Rectal smooth muscle tissue (tissue), 1 donor: ENCODE data around the gene PLPP3.

Source experiments
- H3K27ac ChIP-seq: one replicate; pipeline ENCODE4 v1.7.0; 2013; ENCODE audit warnings: low read depth, low read length, inconsistent platforms
- H3K27me3 ChIP-seq: one replicate; pipeline ENCODE4 v1.7.0; 2013; ENCODE audit warnings: low read length; ENCODE audit not compliant: control insufficient read depth, insufficient read depth
- H3K36me3 ChIP-seq: one replicate; pipeline ENCODE4 v1.7.0; 2013; ENCODE audit warnings: low read length; ENCODE audit not compliant: control insufficient read depth, insufficient read depth
- H3K4me1 ChIP-seq: one replicate; pipeline ENCODE4 v1.7.0; 2013; ENCODE audit warnings: low read length; ENCODE audit not compliant: control insufficient read depth, insufficient read depth
- H3K4me3 ChIP-seq: one replicate; pipeline ENCODE4 v1.7.0; 2013; ENCODE audit warnings: low read length
- H3K9ac ChIP-seq: one replicate; pipeline ENCODE4 v1.7.0; 2013; ENCODE audit warnings: low read length

PLPP3 gene

DNA sequence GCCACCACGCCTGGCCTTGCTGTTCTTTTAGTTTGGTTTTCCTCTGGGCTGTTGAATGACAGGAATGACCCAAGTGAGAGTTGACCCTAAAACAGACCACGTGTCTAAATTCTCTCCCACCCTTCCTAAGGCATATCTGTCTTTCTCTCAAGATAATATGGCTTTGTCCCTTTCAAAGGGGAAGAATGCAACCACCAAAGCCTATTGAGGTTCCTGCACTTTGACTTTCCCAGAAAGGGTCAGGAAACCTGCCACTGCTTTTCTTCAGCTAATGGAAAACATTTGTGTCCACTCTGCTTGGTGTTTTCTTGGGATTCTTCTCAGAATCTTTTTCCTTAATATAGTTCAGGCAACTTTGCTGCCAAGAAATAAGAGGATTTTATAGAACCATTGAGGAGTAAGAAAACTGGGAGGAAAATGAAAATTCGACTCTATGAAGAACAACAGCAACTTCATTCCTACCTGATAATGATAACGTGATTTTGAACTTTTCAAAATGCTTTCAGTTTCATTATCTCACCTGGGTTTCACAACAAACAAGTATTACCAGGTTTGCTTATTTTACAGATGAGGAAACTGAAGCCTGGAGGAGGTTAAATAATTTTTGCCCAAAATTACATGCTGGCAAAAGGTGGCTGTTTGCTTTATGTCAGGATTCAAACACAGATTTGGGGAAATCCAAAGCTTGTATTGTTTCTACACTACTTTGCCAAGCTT is 6.9 kb downstream of the PLPP3 start:
- Histone ChIP-seq H3K9ac (no peak overlapping the region), H3K27me3 (no peaks in the 10 kb centered on the region), H3K27ac (no peak overlapping the region), H3K4me3 (no peak overlapping the region), H3K36me3 (no peaks in the 10 kb centered on the region), H3K4me1 (peaks cover 15% of the 10 kb centered on the region)

DNA sequence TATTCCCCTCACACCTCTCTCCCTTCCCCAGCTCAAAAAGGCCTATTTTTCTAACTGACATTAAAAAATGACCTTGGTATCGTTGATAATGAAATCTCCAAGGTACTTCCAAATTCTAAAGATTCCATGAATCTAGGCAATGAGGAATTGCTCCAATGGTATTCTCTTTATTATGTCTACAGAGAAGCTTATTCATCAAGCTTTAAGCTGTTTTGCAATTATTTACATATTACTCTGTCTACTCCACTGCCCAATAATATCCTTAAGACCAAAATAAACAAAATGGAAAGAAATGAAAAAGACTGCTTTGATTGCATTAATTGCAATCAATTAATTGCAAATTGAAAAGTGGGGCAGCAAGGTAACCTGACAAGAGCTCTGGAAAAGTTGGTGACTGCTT is 7.9 kb downstream of the PLPP3 start:
- no peak overlapping the region for H3K27ac ChIP-seq
- H3K4me1 ChIP-seq: peaks cover 8% of the 10 kb centered on the region
- H3K4me3 ChIP-seq: no peak overlapping the region
- no peak overlapping the region for H3K9ac ChIP-seq
- no peaks in the 10 kb centered on the region for H3K27me3 ChIP-seq
- no peaks in the 10 kb centered on the region for H3K36me3 ChIP-seq

DNA sequence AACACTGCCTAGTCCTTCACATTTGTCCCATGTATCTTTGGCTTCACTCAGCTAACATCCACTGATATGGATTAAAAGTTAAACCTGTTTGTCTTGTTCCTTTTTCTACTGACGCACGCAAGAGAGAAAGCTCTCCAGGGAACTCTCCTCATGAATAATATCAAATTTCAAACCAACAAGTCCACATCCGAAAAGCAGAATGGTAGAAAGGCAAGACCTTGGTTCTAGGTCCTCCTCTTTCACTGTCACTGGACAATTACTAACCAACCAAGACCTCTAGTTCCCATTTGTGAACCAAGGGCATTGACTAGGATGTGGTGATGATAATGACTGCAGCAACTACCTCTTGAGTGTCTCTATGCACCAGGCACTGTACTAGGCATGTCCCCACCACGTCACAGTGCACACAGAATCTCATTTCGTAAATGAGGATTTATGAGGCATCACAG is 8.4 kb downstream of the PLPP3 start:
- no peak overlapping the region for H3K9ac ChIP-seq
- no peaks in the 10 kb centered on the region for H3K36me3 ChIP-seq
- no peaks in the 10 kb centered on the region for H3K27me3 ChIP-seq
- peaks cover 8% of the 10 kb centered on the region for H3K4me1 ChIP-seq
- no peak overlapping the region for H3K4me3 ChIP-seq
- no peak overlapping the region for H3K27ac ChIP-seq

DNA sequence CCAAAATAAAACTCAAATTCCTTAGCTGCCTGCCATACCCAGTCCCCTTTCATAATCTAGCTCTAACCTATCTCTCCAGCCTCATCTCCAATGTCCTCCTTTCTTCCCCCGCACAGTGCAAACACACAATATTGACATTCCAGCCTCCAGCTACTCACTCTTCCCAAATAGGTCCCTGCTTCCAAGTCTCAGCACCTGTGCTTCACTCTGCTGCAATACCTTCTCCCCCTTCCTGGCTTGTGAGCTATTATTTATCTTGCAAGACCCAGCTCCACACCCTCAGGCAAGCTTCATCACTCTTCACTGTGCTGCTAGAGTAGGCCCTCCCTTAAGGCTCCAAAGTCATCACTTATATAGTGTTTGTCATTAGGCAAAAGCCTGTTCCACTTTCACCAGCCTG is 9.7 kb downstream of the PLPP3 start:
- no peak overlapping the region for H3K9ac ChIP-seq
- no peaks in the 10 kb centered on the region for H3K27me3 ChIP-seq
- H3K36me3 ChIP-seq: no peaks in the 10 kb centered on the region
- H3K4me3 ChIP-seq: no peak overlapping the region
- peaks cover 12% of the 10 kb centered on the region for H3K4me1 ChIP-seq
- no peak overlapping the region for H3K27ac ChIP-seq

GRCh38 chr1:56566994-56567393 is 12.4 kb downstream of the PLPP3 start:
- H3K27ac ChIP-seq: no peak overlapping the region
- no peaks in the 10 kb centered on the region for H3K27me3 ChIP-seq
- H3K36me3 ChIP-seq: no peaks in the 10 kb centered on the region
- H3K4me3 ChIP-seq: no peak overlapping the region
- H3K9ac ChIP-seq: no peak overlapping the region
- H3K4me1 ChIP-seq: peaks cover 3% of the 10 kb centered on the region

GRCh38 chr1:56566061-56566744 is 13.2 kb downstream of the PLPP3 start:
- H3K4me1 ChIP-seq: peaks cover 3% of the 10 kb centered on the region

GRCh38 chr1:56564615-56565014 is 14.7 kb downstream of the PLPP3 start:
- no peaks in the 10 kb centered on the region for H3K36me3 ChIP-seq
- H3K4me1 ChIP-seq: peaks cover 3% of the 10 kb centered on the region
- H3K9ac ChIP-seq: no peak overlapping the region
- H3K27me3 ChIP-seq: no peaks in the 10 kb centered on the region
- H3K27ac ChIP-seq: no peak overlapping the region
- no peak overlapping the region for H3K4me3 ChIP-seq

More at GRCh38 chr1:56566061-56566744, 13.2 kb downstream of the PLPP3 start:
- Histone ChIP-seq H3K9ac (no peak overlapping the region), H3K27me3 (no peaks in the 10 kb centered on the region), H3K27ac (no peak overlapping the region), H3K36me3 (no peaks in the 10 kb centered on the region), H3K4me3 (no peak overlapping the region)

GRCh38 chr1:56563568-56563967 is 15.8 kb downstream of the PLPP3 start:
- H3K9ac ChIP-seq: no peak overlapping the region
- H3K27ac ChIP-seq: no peak overlapping the region
- no peak overlapping the region for H3K4me3 ChIP-seq
- H3K27me3 ChIP-seq: no peaks in the 10 kb centered on the region
- no peaks in the 10 kb centered on the region for H3K36me3 ChIP-seq
- H3K4me1 ChIP-seq: peaks cover 6% of the 10 kb centered on the region

GRCh38 chr1:56562891-56563452 is 16.4 kb downstream of the PLPP3 start:
- Histone ChIP-seq H3K27ac (no peak overlapping the region), H3K9ac (no peak overlapping the region), H3K4me3 (no peak overlapping the region), H3K27me3 (no peaks in the 10 kb centered on the region), H3K36me3 (no peaks in the 10 kb centered on the region), H3K4me1 (peaks cover 6% of the 10 kb centered on the region)

DNA sequence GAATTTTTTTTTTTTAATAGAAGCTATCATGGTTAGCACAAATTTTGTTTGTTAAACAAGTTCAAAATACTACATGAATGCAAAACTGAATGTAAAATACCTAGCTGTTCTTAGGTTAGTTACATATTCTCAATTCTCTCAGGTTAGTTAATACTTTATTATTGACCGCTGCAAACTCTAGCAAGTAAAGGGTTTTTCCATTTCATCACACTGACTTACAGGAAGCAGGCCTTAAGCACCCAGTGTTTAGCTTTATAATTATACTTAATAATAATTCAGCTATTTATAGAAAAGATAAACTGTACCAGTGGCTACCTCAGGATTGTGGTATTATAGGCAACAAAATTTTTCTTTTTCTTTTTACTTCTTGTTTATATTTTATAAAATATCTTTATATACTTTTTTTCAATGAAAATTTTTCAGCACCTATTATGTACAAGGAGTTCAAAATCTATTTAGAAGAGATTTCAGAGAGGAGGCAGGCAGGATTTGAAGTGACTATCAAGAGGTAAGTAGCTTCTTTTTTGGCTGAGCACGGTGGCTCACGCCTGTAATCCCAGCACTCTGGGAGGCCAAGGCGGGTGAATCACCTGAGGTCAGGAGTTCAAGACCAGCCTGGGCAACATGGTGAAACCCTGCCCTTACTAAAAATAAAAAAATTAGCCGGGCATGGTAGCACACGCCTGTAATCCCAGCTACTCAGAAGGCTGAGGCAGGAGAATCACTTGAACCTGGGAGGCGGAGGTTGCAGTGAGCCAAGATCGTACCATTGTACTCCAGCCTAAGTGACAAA is 17.9 kb downstream of the PLPP3 start:
- Histone ChIP-seq H3K4me3 (no peak overlapping the region), H3K9ac (no peak overlapping the region), H3K27ac (no peak overlapping the region), H3K4me1 (peaks cover 6% of the 10 kb centered on the region), H3K36me3 (no peaks in the 10 kb centered on the region), H3K27me3 (no peaks in the 10 kb centered on the region)

- Histone ChIP-seq H3K27ac (no peak overlapping the region), H3K36me3 (no peaks in the 10 kb centered on the region), H3K4me3 (no peak overlapping the region), H3K9ac (no peak overlapping the region), H3K4me1 (peaks cover 3% of the 10 kb centered on the region), H3K27me3 (no peaks in the 10 kb centered on the region)
Observed at GRCh38 chr1:56557746-56558145, 21.6 kb downstream of the PLPP3 start.

DNA sequence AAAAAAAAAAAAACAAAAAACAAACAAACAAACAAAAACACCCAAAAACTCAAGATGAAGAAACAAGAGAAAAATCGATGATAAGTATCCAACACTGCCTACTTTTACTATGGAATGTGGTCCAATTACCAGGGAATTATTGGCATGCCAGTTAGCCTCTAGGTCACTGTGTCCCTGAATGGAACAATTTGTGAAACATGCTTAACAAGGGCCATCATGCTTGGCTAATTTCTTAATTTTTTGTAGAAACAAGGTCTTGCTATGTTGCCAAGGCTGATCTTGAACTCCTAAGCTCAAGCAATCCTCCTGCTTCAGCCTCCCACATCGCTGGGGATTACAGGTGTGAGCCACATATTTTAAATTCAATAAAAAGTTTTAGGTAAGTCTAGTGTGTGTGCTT is 23.9 kb downstream of the PLPP3 start:
- Histone ChIP-seq H3K27me3 (no peaks in the 10 kb centered on the region), H3K9ac (no peak overlapping the region), H3K4me3 (no peak overlapping the region), H3K4me1 (peaks cover 8% of the 10 kb centered on the region), H3K27ac (no peak overlapping the region), H3K36me3 (no peaks in the 10 kb centered on the region)
